Ovary (tissue), 9 donors: Measurements from ENCODE around the gene KHDRBS2. TPM values are rescaled to one million over a fixed set of nuclear protein-coding genes. Genes with fewer than 3 reads are reported as not detected.

Experiments used
- DNase-seq, 5 donors: peaks; one replicate each; pipeline ENCODE4 v3.0.0-alpha.2; 2019 to 2020
- H3K27ac ChIP-seq, 2 donors: fragments of 200-600 bp; one replicate each; pipeline versions ENCODE4 v1.5.1 to v1.8.0; 2019 to 2022
- H3K27me3 ChIP-seq: fragments of 200-600 bp; one replicate; pipeline ENCODE4 v1.8.0; 2022
- H3K36me3 ChIP-seq: fragments of 200-600 bp; sonication (generic); one replicate; pipeline ENCODE4 v1.5.1; 2019
- H3K4me1 ChIP-seq: one replicate; pipeline ENCODE4 v1.8.1; 2013; ENCODE audit warnings: mild to moderate bottlenecking, moderate library complexity; ENCODE audit not compliant: insufficient read depth
- H3K4me3 ChIP-seq: fragments of 200-600 bp; sonication (generic); one replicate; pipeline ENCODE4 v1.5.1; 2017
- H3K9me3 ChIP-seq, 2 donors: fragments of 200-600 bp in 1 of 2; sonication (generic) in 1 of 2; one replicate each; pipeline versions ENCODE4 v1.5.1 to v1.8.1; 2013 to 2019; ENCODE audit warnings: mild to moderate bottlenecking in 1 of 2, moderate library complexity in 1 of 2
- EP300 ChIP-seq: sonication (generic); formaldehyde crosslinking; IDR thresholded peaks from one replicate; pipeline ENCODE4 v1.6.1; 2017; ENCODE audit warnings: antibody characterized with exemption
- POLR2A ChIP-seq: fragments of 450-650 bp; IDR thresholded peaks from one replicate; pipeline ENCODE4 v1.6.1; 2017; ENCODE audit warnings: antibody characterized with exemption, mild to moderate bottlenecking, moderate library complexity
- WGBS, 3 donors: extraction: QIAGEN DNeasy Blood & Tissue Kit in 1 of 3; methylation state at CpG; one replicate each; pipeline versions ENCODE4 v1.1.5 to v1.1.7; 2013 to 2017; 5-methylcytosine and 5-hydroxymethylcytosine counted together
- intact Hi-C, 4 donors: fragments of 100-400 bp; cut with DNase I; formaldehyde crosslinking; loops; one replicate each; pipeline versions ENCODE4 v1.11.0 to v1.15.1; 2022 to 2023
- polyA plus RNA-seq, 2 donors: library from polyadenylated mRNA; stranded (reverse); fragments of 200-250 nt in 1 of 2; fragments of 350-450 nt in 1 of 2; fragmentation: Illumina TruSeq in 1 of 2; extraction: RNeasy Lipid Tissue Mini Kit (QIAGEN cat#74804) in 1 of 2; gene quantifications; one replicate each; pipeline ENCODE4 v1.2.3, GENCODE V29; 2013 to 2014
- total RNA-seq, 7 donors: library from RNA; depleted of rRNA in 2 of 7; stranded (reverse); fragments of >200 nt in 2 of 7; fragmentation: NEBNext Ultra II Directional in 3 of 7; extraction: Animal tissue kit (Norgen Biotek cat#: 25700) in 3 of 7; gene quantifications; one replicate each; pipeline versions ENCODE4 v1.1.0 to v1.2.4, GENCODE V29; 2016 to 2023
- TF ChIP-seq, protein P1 (sequence below), 3 donors: fragments of 450-650 bp in 2 of 3; fragments of 200-600 bp in 1 of 3; IDR thresholded peaks; one replicate each; pipeline versions ENCODE4 v1.5.1 to v1.8.0; 2016 to 2022; ENCODE audit warnings: antibody characterized with exemption in 3 of 3, mild to moderate bottlenecking in 1 of 3
- donor health status: DM: no; HTN: no; CAD: no; lungs with moderate emphysema.
- donor health status: DM: no; HTN: no; CAD: no.
- donor health status: Bipolar disorder and iron deficiency.
- donor health status: DM: yes; HTN: yes; CAD: no.
- donor health status: DM: no; HTN: no; CAD: no.
- donor health status: DM: yes; HTN: yes; CAD: no.

KHDRBS2 gene
- total and polyA plus RNA-seq, 9 donors: 0.07 to 2.2 (median 0.23) TPM; not detected in 3

DNA sequence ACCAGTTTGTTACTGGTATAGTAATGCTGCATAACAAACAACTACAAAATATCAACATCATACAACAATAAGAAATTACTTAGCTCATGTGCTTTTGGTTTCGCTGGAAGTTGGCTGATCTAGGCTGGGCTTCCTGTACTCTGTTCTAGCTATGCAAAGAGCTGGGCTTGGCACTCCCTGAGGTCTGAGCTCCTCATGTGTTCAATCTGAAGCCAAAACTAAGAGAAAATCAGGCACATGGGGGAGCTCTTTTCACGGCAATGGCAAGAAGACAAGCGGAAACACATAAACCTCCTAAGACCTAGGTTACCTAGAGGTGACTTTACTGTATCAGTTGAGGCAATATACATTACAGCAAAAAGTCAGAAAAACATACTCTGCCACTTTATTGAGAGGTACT is 574.2 kb downstream of the KHDRBS2 start:
- H3K4me1 ChIP-seq: no peaks in the 10 kb centered on the region
- no peaks in the 10 kb centered on the region for H3K36me3 ChIP-seq
- 74 to 90% (median 88%) methylated on average over 3 of the region's 3 CpGs for WGBS, 3 donors
- H3K27me3 ChIP-seq: no peaks in the 10 kb centered on the region
- TF ChIP-seq, protein P1, sequence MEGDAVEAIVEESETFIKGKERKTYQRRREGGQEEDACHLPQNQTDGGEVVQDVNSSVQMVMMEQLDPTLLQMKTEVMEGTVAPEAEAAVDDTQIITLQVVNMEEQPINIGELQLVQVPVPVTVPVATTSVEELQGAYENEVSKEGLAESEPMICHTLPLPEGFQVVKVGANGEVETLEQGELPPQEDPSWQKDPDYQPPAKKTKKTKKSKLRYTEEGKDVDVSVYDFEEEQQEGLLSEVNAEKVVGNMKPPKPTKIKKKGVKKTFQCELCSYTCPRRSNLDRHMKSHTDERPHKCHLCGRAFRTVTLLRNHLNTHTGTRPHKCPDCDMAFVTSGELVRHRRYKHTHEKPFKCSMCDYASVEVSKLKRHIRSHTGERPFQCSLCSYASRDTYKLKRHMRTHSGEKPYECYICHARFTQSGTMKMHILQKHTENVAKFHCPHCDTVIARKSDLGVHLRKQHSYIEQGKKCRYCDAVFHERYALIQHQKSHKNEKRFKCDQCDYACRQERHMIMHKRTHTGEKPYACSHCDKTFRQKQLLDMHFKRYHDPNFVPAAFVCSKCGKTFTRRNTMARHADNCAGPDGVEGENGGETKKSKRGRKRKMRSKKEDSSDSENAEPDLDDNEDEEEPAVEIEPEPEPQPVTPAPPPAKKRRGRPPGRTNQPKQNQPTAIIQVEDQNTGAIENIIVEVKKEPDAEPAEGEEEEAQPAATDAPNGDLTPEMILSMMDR (IDR thresholded peaks at IDR 0.05): no peak
- TF ChIP-seq EP300: no peak
- TF ChIP-seq POLR2A: no peak
- H3K27ac ChIP-seq: no peak overlapping the region
- no peak for DNase-seq
- H3K9me3 ChIP-seq: no peaks in the 10 kb centered on the region
- H3K4me3 ChIP-seq: no peak overlapping the region
- intact Hi-C loops: no loop called here

DNA sequence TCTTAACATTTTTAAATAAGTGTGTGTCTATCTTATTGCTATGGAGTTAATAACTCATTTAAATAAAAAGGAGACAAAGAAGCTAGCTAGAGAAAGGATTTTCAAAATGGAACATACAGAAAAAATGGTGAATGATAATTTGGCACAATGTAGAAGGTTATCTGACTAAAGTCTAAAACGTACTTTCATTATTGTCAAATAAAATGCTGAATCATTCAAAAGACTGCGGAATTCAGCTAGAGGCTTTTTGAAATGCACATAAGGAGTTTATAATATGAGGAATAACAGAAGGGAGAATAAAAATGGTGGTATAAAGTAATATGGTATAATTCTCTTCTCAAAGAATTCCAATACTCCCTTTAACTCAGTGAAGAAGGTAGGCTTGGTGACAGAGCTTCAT is 597.9 kb downstream of the KHDRBS2 start:
- DNase-seq: no peak
- intact Hi-C loops: no loop called here
- TF ChIP-seq, protein P1 (IDR thresholded peaks at IDR 0.05): no peak
- no peaks in the 10 kb centered on the region for H3K9me3 ChIP-seq
- WGBS, 3 donors: 70 to 76% (median 75%) methylated on average over 2 of the region's 2 CpGs
- no peaks in the 10 kb centered on the region for H3K27me3 ChIP-seq
- no peak overlapping the region for H3K4me3 ChIP-seq
- no peaks in the 10 kb centered on the region for H3K4me1 ChIP-seq
- no peak overlapping the region for H3K27ac ChIP-seq
- no peaks in the 10 kb centered on the region for H3K36me3 ChIP-seq

DNA sequence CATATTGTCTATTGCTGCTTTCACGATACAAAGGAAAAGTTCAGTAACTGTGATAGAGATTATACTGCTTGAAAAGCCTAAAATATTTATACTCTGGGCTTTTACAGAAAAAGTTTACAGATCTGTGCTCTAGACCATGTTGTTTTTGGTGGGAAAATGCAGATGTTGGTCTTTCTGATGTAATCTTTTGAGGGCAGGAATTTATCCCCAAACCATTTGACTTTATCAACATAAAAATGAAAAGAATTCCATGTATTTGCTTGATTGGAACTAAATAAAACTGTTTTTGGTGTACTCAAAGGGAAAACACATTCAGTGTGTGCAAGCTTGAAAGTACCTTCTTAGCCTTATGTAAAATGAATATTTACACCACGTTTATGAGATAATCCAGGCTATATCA is 603.5 kb downstream of the KHDRBS2 start:
- no peaks in the 10 kb centered on the region for H3K27me3 ChIP-seq
- H3K4me1 ChIP-seq: no peaks in the 10 kb centered on the region
- no peak for DNase-seq
- no peak overlapping the region for H3K27ac ChIP-seq
- no peaks in the 10 kb centered on the region for H3K9me3 ChIP-seq
- no peaks in the 10 kb centered on the region for H3K36me3 ChIP-seq
- WGBS, 3 donors: 7 to 17% (median 7%) methylated on average over 2 of the region's 2 CpGs
- TF ChIP-seq POLR2A: no peak
- no peak for TF ChIP-seq EP300
- TF ChIP-seq, protein P1 (IDR thresholded peaks at IDR 0.05): no peak
- intact Hi-C loops: no loop called here
- H3K4me3 ChIP-seq: no peak overlapping the region

DNA sequence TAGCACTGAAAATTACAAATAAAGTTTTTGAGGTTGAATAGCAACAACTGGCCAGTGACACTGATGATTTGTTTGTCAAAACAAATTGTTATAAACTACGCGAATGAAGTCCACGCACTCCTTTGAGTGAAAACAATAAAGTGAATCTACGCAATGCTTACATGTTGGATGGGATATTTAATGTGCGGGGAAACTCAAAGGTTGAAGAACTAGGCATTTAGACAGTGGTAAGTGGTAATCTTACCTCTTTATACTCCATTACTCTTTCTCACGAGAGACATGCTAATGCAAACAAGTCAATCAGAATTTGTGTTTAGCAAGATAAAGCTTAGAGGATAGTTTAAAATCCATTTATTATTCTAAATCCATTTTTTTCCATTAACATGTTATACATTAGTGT is 606.4 kb downstream of the KHDRBS2 start:
- Histone ChIP-seq H3K4me1 (no peaks in the 10 kb centered on the region), H3K36me3 (no peaks in the 10 kb centered on the region), H3K27me3 (no peaks in the 10 kb centered on the region), H3K27ac (no peak overlapping the region), H3K4me3 (no peak overlapping the region), H3K9me3 (no peaks in the 10 kb centered on the region)
- 87 to 92% (median 87%) methylated on average over 6 of the region's 6 CpGs for WGBS, 3 donors
- DNase-seq: no peak
- intact Hi-C loops: no loop called here
- TF ChIP-seq POLR2A (no peak), EP300 (no peak)
- TF ChIP-seq, protein P1 (IDR thresholded peaks at IDR 0.05): no peak

DNA sequence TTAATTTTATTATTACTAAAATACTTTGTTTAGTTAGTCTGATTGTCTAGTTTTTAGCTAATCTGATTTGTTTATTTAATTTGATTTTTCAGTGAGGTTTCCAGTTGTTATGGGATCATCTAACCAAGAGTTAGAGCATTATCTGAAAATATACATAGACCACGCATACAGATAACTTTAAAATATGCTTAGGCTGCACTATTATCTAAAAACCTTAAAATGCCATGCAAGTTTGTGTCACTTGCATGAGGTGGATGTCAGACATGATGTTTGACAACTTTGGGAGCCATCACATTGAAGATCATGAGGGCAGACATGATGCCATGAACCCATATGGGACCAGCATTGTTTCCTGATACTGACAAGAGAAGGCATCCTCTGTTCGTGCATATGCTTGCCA is 610.3 kb downstream of the KHDRBS2 start:
- Histone ChIP-seq H3K36me3 (no peaks in the 10 kb centered on the region), H3K27me3 (no peaks in the 10 kb centered on the region), H3K27ac (no peak overlapping the region), H3K9me3 (no peaks in the 10 kb centered on the region), H3K4me3 (no peak overlapping the region), H3K4me1 (no peaks in the 10 kb centered on the region)
- no peak for DNase-seq
- intact Hi-C loops: no loop called here
- TF ChIP-seq POLR2A (no peak), EP300 (no peak)
- TF ChIP-seq, protein P1 (IDR thresholded peaks at IDR 0.05): no peak
- 78 to 88% (median 84%) methylated on average over 2 of the region's 2 CpGs for WGBS, 3 donors
